ENCODE measurements around the gene RNU7-1.

The RNU7-1 gene

GRCh38 chr12:6954316-6955107 is 10.9 kb downstream of the RNU7-1 start:
- DNase-seq = no peak

- DNase-seq = no peak
Observed at GRCh38 chr12:6955108-6956020, 11.7 kb downstream of the RNU7-1 start.

GRCh38 chr12:6956021-6956727 is 12.6 kb downstream of the RNU7-1 start:
- no peak for DNase-seq

GRCh38 chr12:6957151-6957701 is 13.6 kb downstream of the RNU7-1 start:
- no peak for DNase-seq

GRCh38 chr12:6957741-6958608 is 14.4 kb downstream of the RNU7-1 start:
- no peak for DNase-seq

GRCh38 chr12:6958609-6959057 is 15.0 kb downstream of the RNU7-1 start:
- DNase-seq = no peak

- peak; percentile 73 for DNase-seq
Observed at GRCh38 chr12:6959058-6959804, 15.6 kb downstream of the RNU7-1 start.

GRCh38 chr12:6959805-6960592 is 16.4 kb downstream of the RNU7-1 start:
- DNase-seq = no peak

GRCh38 chr12:6960593-6961277 is 17.1 kb downstream of the RNU7-1 start:
- peak; percentile 36 for DNase-seq

GRCh38 chr12:6961278-6961694 is 17.7 kb downstream of the RNU7-1 start:
- DNase-seq = peak; percentile 97

- DNase-seq = peak; percentile 68
Observed at GRCh38 chr12:6961695-6962284, 18.2 kb downstream of the RNU7-1 start.

- DNase-seq = no peak
Observed at GRCh38 chr12:6962285-6963015, 18.8 kb downstream of the RNU7-1 start.

- no peak for DNase-seq
Observed at GRCh38 chr12:6963016-6963731, 19.6 kb downstream of the RNU7-1 start.

- DNase-seq = no peak
Observed at GRCh38 chr12:6963791-6964413, 20.3 kb downstream of the RNU7-1 start.

- no peak for DNase-seq
Observed at GRCh38 chr12:6964605-6965025, 21.0 kb downstream of the RNU7-1 start.

GRCh38 chr12:6965026-6965661 is 21.5 kb downstream of the RNU7-1 start:
- peak; percentile 88 for DNase-seq

GRCh38 chr12:6965714-6966113 is 22.1 kb downstream of the RNU7-1 start:
- DNase-seq = no peak
